NCI-H1092 (cell line): ENCODE data around the gene EFEMP1.

ENCODE experiments used
- DNase-seq: peaks from one replicate; lab custom pipeline; 2025; lab: John Stamatoyannopoulos, UW

Gene EFEMP1

GRCh38 chr2:55896633-55897032 lies 26.9 kb downstream of the EFEMP1 start:
- DNase-seq = no peak

GRCh38 chr2:55894720-55895119 lies 28.9 kb downstream of the EFEMP1 start:
- DNase-seq = no peak

- DNase-seq = no peak
These were observed 31.9 kb downstream of the EFEMP1 start for GRCh38 chr2:55891671-55892094.

GRCh38 chr2:55888936-55889335 lies 34.6 kb downstream of the EFEMP1 start:
- no peak for DNase-seq

GRCh38 chr2:55887901-55888624 lies 35.5 kb downstream of the EFEMP1 start:
- no peak for DNase-seq

- DNase-seq = no peak
These were observed 36.2 kb downstream of the EFEMP1 start for GRCh38 chr2:55887351-55887750.

- no peak for DNase-seq
These were observed 37.7 kb downstream of the EFEMP1 start for GRCh38 chr2:55885944-55886281.

GRCh38 chr2:55885127-55885943 lies 38.2 kb downstream of the EFEMP1 start:
- DNase-seq = no peak

- DNase-seq = no peak
These were observed 39.8 kb downstream of the EFEMP1 start for GRCh38 chr2:55883829-55884228.

GRCh38 chr2:55883357-55883756 lies 40.2 kb downstream of the EFEMP1 start:
- no peak for DNase-seq

GRCh38 chr2:55882954-55883353 lies 40.6 kb downstream of the EFEMP1 start:
- no peak for DNase-seq

- no peak for DNase-seq
These were observed 43.0 kb downstream of the EFEMP1 start for GRCh38 chr2:55880416-55881143.

- DNase-seq = no peak
These were observed 43.6 kb downstream of the EFEMP1 start for GRCh38 chr2:55879976-55880375.

- no peak for DNase-seq
These were observed 46.5 kb downstream of the EFEMP1 start for GRCh38 chr2:55877087-55877436.

GRCh38 chr2:55876429-55877086 lies 47.0 kb downstream of the EFEMP1 start:
- no peak for DNase-seq

GRCh38 chr2:55875434-55876135 lies 48.0 kb downstream of the EFEMP1 start:
- DNase-seq = no peak

- no peak for DNase-seq
These were observed 49.2 kb downstream of the EFEMP1 start for GRCh38 chr2:55874338-55874737.

GRCh38 chr2:55871637-55872036 lies 51.9 kb downstream of the EFEMP1 start:
- DNase-seq = no peak

GRCh38 chr2:55869637-55870325 lies 53.8 kb downstream of the EFEMP1 start:
- no peak for DNase-seq

- no peak for DNase-seq
These were observed 58.3 kb downstream of the EFEMP1 start for GRCh38 chr2:55865096-55865835.
